ENCODE measurements around the gene EML4.
"Not testable (repeated sequence)": the region's sequence is repeated elsewhere in the genome, so short reads cannot be mapped to it uniquely, and the experiment has no call there.

EML4 gene

GRCh38 chr2:42312106-42312505 is 143.0 kb downstream of the EML4 start:
- no peak for DNase-seq

DNA sequence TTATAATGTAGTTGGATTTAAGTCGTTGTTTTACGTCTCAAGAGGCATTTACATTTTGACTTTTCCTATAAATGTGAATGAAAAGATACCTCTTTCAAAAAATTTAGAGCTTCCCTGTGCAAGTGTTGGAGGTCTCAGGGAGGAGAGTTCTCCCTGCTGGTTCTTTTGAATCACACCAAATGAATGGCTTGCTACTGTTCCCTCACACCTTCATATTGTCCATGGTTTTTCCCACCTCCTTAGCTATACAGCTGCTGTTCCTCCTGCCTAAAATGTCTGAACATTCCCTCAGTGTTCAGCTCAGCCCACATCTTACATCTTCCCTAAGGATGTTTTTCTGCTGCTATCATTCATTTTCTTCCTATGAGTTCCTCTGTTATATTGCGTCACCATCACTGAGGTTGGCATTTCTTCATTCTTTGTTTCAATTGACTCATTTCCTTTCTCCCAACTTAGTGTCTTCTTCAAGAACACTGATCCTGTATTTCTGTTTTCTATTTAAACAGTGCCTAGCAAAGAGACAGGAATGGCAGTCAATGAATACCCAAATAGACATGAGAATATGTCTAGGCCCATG is 145.8 kb downstream of the EML4 start:
- DNase-seq = no peak

GRCh38 chr2:42315844-42316470 is 146.8 kb downstream of the EML4 start:
- no peak for DNase-seq

- DNase-seq = no peak
Measured at GRCh38 chr2:42316910-42317309, 147.8 kb downstream of the EML4 start.

DNA sequence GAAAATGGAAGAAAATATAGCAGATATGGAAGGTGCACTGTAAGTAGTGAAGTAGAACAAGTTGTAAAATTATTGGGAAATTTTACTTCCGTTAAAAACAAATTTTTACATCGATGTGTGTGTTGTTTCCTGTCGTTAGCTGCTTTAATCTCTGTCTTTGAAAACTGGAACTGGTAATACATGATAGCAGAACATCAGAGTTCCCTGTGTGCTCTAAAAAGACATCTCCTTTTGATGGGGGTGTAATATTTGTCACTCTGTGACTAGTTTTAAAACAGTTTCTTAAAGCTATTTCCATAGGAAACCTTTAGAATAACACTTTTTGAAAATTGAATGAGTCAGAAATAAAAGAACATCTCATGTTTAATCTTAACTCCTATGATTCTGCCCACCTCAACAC is 148.3 kb downstream of the EML4 start:
- DNase-seq = no peak

GRCh38 chr2:42317945-42318344 is 148.8 kb downstream of the EML4 start:
- no peak for DNase-seq

- DNase-seq = no peak
Measured at GRCh38 chr2:42319265-42319664, 150.1 kb downstream of the EML4 start.

DNA sequence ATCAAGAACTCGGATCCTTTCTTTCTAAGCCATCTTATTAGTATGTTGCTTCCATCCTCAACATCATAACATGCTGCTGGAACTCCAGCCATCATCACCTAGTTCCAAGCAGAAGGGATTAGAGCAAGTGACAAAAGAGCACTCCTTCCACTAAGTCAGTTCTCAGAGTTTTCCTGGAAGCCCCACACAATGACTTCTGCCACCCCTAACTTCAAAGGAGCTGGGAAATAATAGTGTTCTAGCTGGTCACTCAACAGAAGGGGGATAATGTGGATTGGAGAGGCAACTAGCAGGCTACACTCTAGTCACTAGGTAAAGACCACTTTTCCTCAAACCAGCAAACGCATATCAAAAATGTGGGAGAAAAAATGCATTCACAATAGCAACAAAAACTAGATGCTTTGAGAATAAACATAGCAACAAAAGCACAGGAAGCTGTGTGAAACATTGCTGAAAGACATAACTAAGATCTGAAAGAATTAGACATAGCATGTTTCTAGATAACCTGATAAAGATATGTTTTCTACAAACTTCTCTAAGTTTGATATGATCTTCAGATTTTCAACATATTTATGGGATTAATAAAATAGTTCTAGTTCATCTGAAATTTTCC is 152.4 kb downstream of the EML4 start:
- no peak for DNase-seq

DNA sequence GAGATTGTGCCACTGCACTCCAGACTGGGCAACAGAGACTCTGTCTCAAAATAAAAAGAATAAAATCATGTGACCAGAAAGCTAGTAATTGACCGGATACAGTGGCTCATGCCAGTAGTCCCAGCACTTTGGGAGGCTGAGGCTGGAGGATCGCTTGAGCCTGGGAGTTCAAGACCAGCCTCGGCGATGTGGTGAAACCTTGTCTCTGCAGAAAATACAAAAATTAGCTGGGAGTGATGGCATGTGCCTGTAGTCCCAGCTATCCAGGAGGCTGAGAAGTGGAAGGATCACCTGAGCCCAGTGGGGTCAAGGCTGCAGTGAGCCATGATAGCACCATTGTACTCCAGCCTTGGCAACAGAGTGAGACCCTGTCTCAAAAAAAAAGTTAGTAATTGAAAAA is 155.1 kb downstream of the EML4 start:
- no peak for DNase-seq

DNA sequence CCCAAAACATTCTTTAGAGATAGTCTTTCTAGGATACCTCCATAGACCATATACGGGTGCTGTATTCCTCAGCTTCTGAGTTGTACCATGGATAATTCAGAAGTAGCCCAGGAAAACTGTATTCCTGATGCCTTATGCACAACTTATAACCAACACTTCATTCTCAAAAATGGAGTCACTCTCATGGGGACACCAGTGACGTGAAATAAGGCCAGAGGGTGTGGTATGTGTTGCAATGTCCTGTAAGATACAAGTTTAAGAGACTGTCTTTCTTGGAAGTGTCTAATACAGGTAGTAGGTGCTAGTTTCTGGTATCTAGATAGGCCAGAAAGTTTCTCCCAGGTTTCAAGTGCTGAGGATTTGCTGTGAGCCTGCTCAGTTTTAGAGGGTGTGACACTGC is 155.8 kb downstream of the EML4 start:
- no peak for DNase-seq

- DNase-seq = no peak
Measured at GRCh38 chr2:42325609-42326008, 156.5 kb downstream of the EML4 start.

GRCh38 chr2:42327125-42327524 is 158.0 kb downstream of the EML4 start:
- DNase-seq = peak; percentile 8

DNA sequence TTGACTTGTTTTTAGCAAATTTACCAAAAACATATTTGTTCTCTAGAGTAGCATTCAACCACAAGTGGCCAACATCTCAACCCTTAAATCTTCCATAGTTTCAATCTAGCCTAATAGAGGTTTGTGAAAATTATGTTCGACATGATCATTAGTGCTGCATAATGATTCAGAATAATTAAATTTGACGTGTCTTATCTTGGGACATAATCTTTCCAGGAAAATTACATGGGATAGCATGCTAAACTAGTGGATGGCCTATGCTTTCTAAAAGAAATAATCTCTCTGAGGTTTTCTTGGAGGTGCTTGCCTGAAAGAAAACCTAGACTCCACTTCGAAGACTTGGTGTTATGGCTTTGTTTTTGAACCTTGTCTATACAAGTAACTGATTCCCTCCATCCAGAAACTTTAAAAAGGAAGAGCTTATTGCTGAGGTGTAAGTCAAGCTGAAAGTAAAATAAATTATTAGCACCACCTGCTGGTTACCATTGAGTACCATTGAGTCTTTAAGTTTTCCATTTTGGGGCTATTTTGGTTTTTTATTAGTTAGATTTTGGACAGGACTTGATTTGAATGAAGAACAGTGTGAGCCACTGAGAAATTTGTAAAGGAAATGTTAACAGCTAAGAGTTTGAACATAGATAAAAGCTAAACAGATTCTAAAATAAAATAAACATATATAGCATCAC is 159.1 kb downstream of the EML4 start:
- DNase-seq = no peak

DNA sequence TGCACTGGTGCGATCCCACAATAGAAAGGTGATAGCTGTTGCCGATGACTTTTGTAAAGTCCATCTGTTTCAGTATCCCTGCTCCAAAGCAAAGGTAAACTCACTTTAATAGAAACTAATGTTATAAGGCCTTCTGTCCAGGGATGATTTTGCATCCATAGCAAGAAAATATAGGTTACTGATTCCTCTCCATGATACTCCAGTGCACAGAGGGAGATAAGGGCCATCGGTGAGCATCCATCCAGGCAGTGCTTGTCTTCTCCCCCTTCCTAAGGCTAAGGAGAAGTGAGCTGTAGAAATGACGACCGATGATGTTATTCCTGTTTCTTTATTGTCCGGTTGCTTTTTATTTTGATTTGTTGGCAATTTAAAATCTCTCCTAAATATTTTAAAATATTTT is 159.8 kb downstream of the EML4 start:
- no peak for DNase-seq

DNA sequence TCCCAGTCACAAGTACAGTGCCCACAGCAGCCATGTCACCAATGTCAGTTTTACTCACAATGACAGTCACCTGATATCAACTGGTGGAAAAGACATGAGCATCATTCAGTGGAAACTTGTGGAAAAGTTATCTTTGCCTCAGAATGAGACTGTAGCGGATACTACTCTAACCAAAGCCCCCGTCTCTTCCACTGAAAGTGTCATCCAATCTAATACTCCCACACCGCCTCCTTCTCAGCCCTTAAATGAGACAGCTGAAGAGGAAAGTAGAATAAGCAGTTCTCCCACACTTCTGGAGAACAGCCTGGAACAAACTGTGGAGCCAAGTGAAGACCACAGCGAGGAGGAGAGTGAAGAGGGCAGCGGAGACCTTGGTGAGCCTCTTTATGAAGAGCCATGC is 160.6 kb downstream of the EML4 start:
- no peak for DNase-seq

DNA sequence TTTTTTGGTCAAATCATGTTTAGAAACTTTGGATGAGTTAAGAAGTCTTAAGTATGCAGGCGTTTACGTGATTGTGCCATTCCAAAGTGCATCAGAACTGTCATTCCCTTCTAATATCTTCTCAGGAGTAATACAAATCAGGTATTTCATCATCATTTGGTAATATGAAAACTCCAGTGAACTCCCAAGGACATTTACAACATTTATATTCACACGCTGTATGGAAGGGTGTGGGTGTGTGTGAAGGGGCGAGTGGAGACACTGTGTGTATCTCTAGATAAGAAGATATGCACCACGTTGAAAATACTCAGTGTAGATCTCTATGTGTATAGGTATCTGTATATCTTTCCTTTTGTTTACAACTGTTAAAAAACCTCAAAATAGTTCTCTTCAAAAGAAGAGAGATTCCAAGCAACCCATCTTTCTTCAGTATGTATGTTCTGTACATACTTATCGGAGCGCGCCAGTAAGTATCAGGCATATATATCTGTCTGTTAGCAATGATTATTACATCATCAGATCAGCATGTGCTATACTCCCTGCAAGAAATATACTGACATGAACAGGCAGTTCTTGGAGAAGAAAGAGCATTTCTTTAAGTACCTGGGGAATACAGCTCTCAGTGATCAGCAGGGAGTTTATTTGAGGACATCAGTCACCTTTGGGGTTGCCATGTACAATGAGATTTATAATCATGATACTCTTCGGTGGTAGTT is 162.6 kb downstream of the EML4 start:
- no peak for DNase-seq

GRCh38 chr2:42332575-42332974 is 163.4 kb downstream of the EML4 start:
- DNase-seq = no peak

DNA sequence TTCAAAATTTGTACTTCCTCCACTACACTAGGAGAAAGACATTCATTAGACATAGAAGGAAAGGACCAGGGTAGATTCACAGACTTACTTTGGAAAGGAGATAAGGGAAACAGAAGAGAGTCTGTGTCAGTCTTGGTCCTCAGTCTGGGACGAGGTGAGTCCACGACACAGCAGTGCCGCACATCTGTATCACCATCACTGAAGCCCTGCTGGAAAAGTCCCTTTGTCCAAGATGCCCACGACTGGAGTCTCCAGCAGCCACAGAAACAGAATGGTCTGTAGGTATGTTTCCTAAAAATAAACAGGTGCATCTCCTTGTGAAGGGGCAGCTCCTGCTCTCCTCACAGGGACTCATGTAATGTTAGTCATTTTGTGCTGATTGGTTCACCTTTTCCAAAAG is 164.4 kb downstream of the EML4 start:
- no peak for DNase-seq

DNA sequence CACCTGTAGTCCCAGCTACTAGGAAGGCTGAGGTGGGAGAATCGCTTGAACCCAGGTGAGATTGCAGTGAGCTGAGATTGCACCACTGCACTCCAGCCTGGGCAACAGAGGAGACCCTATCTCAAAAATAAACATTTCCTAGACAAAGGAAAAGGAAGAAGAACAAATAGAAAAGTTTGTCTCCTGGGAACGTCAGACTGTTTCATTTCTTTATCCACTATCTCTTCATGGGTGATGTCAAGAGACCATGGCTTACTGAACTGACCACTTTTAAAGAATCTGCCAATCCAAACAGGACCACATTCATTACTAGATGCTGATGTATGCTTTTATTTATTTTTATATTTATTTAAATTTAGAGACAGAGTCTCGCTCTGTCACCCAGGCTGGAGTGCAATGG is 165.1 kb downstream of the EML4 start:
- DNase-seq = no peak

DNA sequence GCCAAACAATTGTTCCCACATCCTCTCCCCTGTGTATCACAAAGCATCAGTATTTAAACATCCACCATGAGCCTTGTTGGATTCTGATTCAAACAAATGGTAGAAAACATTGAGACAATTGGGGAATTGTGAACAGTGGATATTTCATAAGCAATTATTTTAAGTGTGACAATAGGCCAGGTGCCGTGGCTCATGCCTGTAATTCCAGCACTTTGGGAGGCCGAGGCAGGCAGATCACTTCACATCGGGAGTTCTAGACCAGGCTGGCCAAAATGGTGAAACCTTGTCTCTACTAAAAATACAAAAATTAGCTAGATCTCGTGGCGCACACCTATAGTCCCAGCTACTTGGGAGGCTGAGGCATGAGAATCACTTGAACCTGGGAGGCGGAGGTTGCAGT is 165.7 kb downstream of the EML4 start:
- DNase-seq = not testable (repeated sequence)

GRCh38 chr2:42335514-42336104 is 166.5 kb downstream of the EML4 start:
- DNase-seq = no peak

- DNase-seq = no peak
Measured at GRCh38 chr2:42336361-42336965, 167.3 kb downstream of the EML4 start.

GRCh38 chr2:42337356-42337820 is 168.2 kb downstream of the EML4 start:
- DNase-seq = no peak
